ENCODE measurements around the gene NYAP2.

Gene NYAP2

DNA sequence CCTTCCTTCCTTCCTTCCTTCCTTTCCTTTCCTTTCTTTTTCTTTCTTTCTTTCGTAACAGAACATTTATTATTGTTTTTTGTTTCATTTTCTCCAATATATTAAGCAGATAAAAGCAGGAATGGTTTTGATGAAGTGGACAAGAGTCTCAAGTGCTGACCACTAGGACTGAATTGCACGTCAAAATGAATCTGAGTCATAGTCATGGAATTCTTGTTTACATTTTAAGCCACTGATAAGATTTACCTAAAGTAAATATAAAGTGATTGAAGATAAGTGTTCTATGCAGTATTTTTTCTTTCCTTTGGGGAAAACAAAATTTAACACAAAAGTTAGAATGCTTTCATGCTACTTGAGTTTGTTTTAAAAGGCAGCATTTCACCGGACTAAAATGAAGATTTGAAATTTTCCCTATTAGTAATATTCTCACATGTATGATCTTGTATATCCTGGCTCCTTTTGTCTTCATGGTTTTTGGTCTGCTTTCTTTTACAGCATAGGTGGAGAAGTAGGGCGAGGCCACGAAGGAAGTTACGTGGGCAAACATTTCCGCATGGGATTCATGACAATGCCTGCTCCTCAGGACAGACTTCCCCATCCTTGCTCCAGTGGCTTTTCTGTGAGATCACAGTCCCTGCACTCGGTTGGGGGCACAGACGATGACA, 113.5 kb downstream of the NYAP2 start:
- Histone ChIP-seq H3K27me3 (ENCODE audit: low read depth, low read length) (no peaks in the 10 kb centered on the region), H3K4me1 (ENCODE audit: control insufficient read depth in 1 of 2, insufficient read depth in 2 of 2, low read length in 2 of 2) (no peaks in the 10 kb centered on the region), H3K36me3 (ENCODE audit: control insufficient read depth in 1 of 2, insufficient read depth in 2 of 2, low read length in 2 of 2) (no peaks in the 10 kb centered on the region), H3K27ac (ENCODE audit: low read length) (no peak overlapping the region), H3K9me3 (ENCODE audit: control insufficient read depth in 1 of 2, low read length in 2 of 2) (no peaks in the 10 kb centered on the region), H3K4me3 (ENCODE audit: low read depth in 1 of 2, low read length in 2 of 2) (no peak overlapping the region)

- H3K36me3 ChIP-seq (ENCODE audit: control insufficient read depth in 1 of 2, insufficient read depth in 2 of 2, low read length in 2 of 2): no peaks in the 10 kb centered on the region
- no peaks in the 10 kb centered on the region for H3K4me1 ChIP-seq (ENCODE audit: control insufficient read depth in 1 of 2, insufficient read depth in 2 of 2, low read length in 2 of 2)
- H3K4me3 ChIP-seq (ENCODE audit: low read depth in 1 of 2, low read length in 2 of 2): no peak overlapping the region
- H3K9me3 ChIP-seq (ENCODE audit: control insufficient read depth in 1 of 2, low read length in 2 of 2): no peaks in the 10 kb centered on the region
- no peak overlapping the region for H3K27ac ChIP-seq (ENCODE audit: low read length)
- no peaks in the 10 kb centered on the region for H3K27me3 ChIP-seq (ENCODE audit: low read depth, low read length)
Measured at GRCh38 chr2:225515033-225515432, 115.5 kb downstream of the NYAP2 start.

GRCh38 chr2:225526760-225527390, 127.4 kb downstream of the NYAP2 start:
- Histone ChIP-seq H3K27me3 (ENCODE audit: low read depth, low read length) (no peaks in the 10 kb centered on the region), H3K4me1 (ENCODE audit: control insufficient read depth in 1 of 2, insufficient read depth in 2 of 2, low read length in 2 of 2) (no peaks in the 10 kb centered on the region), H3K27ac (ENCODE audit: low read length) (no peak overlapping the region), H3K9me3 (ENCODE audit: control insufficient read depth in 1 of 2, low read length in 2 of 2) (no peaks in the 10 kb centered on the region), H3K36me3 (ENCODE audit: control insufficient read depth in 1 of 2, insufficient read depth in 2 of 2, low read length in 2 of 2) (no peaks in the 10 kb centered on the region), H3K4me3 (ENCODE audit: low read depth in 1 of 2, low read length in 2 of 2) (no peak overlapping the region)

- Histone ChIP-seq H3K4me3 (ENCODE audit: low read depth in 1 of 2, low read length in 2 of 2) (no peak overlapping the region), H3K9me3 (ENCODE audit: control insufficient read depth in 1 of 2, low read length in 2 of 2) (no peaks in the 10 kb centered on the region), H3K27me3 (ENCODE audit: low read depth, low read length) (no peaks in the 10 kb centered on the region), H3K36me3 (ENCODE audit: control insufficient read depth in 1 of 2, insufficient read depth in 2 of 2, low read length in 2 of 2) (no peaks in the 10 kb centered on the region), H3K4me1 (ENCODE audit: control insufficient read depth in 1 of 2, insufficient read depth in 2 of 2, low read length in 2 of 2) (no peaks in the 10 kb centered on the region), H3K27ac (ENCODE audit: low read length) (no peak overlapping the region)
Measured at GRCh38 chr2:225531559-225531958, 132.0 kb downstream of the NYAP2 start.

GRCh38 chr2:225532096-225532495, 132.6 kb downstream of the NYAP2 start:
- no peaks in the 10 kb centered on the region for H3K36me3 ChIP-seq (ENCODE audit: control insufficient read depth in 1 of 2, insufficient read depth in 2 of 2, low read length in 2 of 2)
- no peaks in the 10 kb centered on the region for H3K4me1 ChIP-seq (ENCODE audit: control insufficient read depth in 1 of 2, insufficient read depth in 2 of 2, low read length in 2 of 2)
- no peaks in the 10 kb centered on the region for H3K27me3 ChIP-seq (ENCODE audit: low read depth, low read length)
- no peak overlapping the region for H3K4me3 ChIP-seq (ENCODE audit: low read depth in 1 of 2, low read length in 2 of 2)
- H3K27ac ChIP-seq (ENCODE audit: low read length): no peak overlapping the region
- no peaks in the 10 kb centered on the region for H3K9me3 ChIP-seq (ENCODE audit: control insufficient read depth in 1 of 2, low read length in 2 of 2)

DNA sequence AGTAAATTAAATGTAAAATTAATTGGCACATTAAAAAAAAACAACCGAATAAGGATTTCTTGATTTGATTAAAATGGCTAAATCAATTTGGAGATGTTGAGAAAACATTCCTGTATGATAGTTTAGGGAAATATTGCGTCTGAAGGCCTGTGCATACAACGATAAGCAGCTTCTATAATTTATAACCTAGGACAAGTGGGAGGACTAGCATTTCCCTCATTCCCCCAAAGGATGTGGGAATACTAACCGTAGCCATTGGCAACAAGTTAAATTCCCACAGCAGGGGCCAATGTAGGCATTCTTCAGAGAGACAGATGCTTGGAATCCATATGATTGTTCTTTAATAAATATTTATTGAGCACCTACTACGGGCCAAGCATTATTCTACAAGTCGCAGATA, 134.5 kb downstream of the NYAP2 start:
- no peaks in the 10 kb centered on the region for H3K4me1 ChIP-seq (ENCODE audit: control insufficient read depth in 1 of 2, insufficient read depth in 2 of 2, low read length in 2 of 2)
- H3K36me3 ChIP-seq (ENCODE audit: control insufficient read depth in 1 of 2, insufficient read depth in 2 of 2, low read length in 2 of 2): no peaks in the 10 kb centered on the region
- no peak overlapping the region for H3K4me3 ChIP-seq (ENCODE audit: low read depth in 1 of 2, low read length in 2 of 2)
- no peaks in the 10 kb centered on the region for H3K27me3 ChIP-seq (ENCODE audit: low read depth, low read length)
- H3K9me3 ChIP-seq (ENCODE audit: control insufficient read depth in 1 of 2, low read length in 2 of 2): no peaks in the 10 kb centered on the region
- H3K27ac ChIP-seq (ENCODE audit: low read length): no peak overlapping the region

DNA sequence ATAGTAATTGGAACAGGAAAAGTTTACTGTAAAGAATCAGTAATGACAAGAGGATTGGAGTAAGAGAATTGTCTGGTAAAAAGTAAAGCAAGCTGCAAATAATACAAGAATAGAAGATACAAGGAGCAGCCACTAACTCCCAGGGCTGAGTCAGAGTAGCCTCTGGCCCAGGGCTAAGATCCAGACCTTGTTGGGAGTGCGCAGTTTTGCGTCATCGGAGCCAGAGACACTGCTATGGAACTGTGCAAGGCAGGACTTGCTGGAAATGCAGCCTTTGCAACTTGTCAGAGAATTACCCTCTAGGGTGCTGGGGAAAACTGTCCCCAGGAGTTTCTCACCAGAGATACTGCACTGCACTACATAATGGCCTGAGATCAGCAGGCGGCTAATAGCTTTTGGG, 135.2 kb downstream of the NYAP2 start:
- Histone ChIP-seq H3K4me3 (ENCODE audit: low read depth in 1 of 2, low read length in 2 of 2) (no peak overlapping the region), H3K36me3 (ENCODE audit: control insufficient read depth in 1 of 2, insufficient read depth in 2 of 2, low read length in 2 of 2) (no peaks in the 10 kb centered on the region), H3K27ac (ENCODE audit: low read length) (no peak overlapping the region), H3K4me1 (ENCODE audit: control insufficient read depth in 1 of 2, insufficient read depth in 2 of 2, low read length in 2 of 2) (no peaks in the 10 kb centered on the region), H3K9me3 (ENCODE audit: control insufficient read depth in 1 of 2, low read length in 2 of 2) (no peaks in the 10 kb centered on the region), H3K27me3 (ENCODE audit: low read depth, low read length) (no peaks in the 10 kb centered on the region)

- no peak overlapping the region for H3K4me3 ChIP-seq (ENCODE audit: low read depth in 1 of 2, low read length in 2 of 2)
- H3K9me3 ChIP-seq (ENCODE audit: control insufficient read depth in 1 of 2, low read length in 2 of 2): no peaks in the 10 kb centered on the region
Measured at GRCh38 chr2:225536036-225536435, 136.5 kb downstream of the NYAP2 start.

GRCh38 chr2:225543626-225544025, 144.1 kb downstream of the NYAP2 start:
- H3K27me3 ChIP-seq (ENCODE audit: low read depth, low read length): no peaks in the 10 kb centered on the region
- H3K36me3 ChIP-seq (ENCODE audit: control insufficient read depth in 1 of 2, insufficient read depth in 2 of 2, low read length in 2 of 2): no peaks in the 10 kb centered on the region
- no peak overlapping the region for H3K4me3 ChIP-seq (ENCODE audit: low read depth in 1 of 2, low read length in 2 of 2)
- H3K4me1 ChIP-seq (ENCODE audit: control insufficient read depth in 1 of 2, insufficient read depth in 2 of 2, low read length in 2 of 2): no peaks in the 10 kb centered on the region
- no peaks in the 10 kb centered on the region for H3K9me3 ChIP-seq (ENCODE audit: control insufficient read depth in 1 of 2, low read length in 2 of 2)
- no peak overlapping the region for H3K27ac ChIP-seq (ENCODE audit: low read length)

More at GRCh38 chr2:225536036-225536435, 136.5 kb downstream of the NYAP2 start:
- no peaks in the 10 kb centered on the region for H3K4me1 ChIP-seq (ENCODE audit: control insufficient read depth in 1 of 2, insufficient read depth in 2 of 2, low read length in 2 of 2)
- no peaks in the 10 kb centered on the region for H3K27me3 ChIP-seq (ENCODE audit: low read depth, low read length)
- H3K36me3 ChIP-seq (ENCODE audit: control insufficient read depth in 1 of 2, insufficient read depth in 2 of 2, low read length in 2 of 2): no peaks in the 10 kb centered on the region
- H3K27ac ChIP-seq (ENCODE audit: low read length): no peak overlapping the region

DNA sequence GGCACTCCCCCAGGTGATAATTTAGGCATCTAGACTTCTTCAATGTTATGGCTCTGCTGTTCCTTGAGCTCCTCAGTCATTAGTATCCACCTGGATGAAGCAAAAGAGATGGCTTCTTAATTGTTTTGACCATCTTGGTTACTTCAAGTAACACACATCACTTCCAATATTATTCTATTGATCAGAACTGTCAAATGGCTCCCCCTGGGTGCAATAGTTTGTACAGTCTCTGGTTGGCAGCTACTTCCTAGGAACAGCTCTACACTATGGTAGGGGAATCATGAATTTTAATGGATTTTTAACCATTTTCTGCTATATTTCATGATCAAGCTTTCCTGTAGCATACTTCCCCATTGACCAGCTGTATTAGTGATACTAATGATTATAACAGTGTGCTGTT, 157.0 kb downstream of the NYAP2 start:
- Histone ChIP-seq H3K9me3 (ENCODE audit: control insufficient read depth in 1 of 2, low read length in 2 of 2) (no peaks in the 10 kb centered on the region), H3K4me1 (ENCODE audit: control insufficient read depth in 1 of 2, insufficient read depth in 2 of 2, low read length in 2 of 2) (no peaks in the 10 kb centered on the region), H3K27me3 (ENCODE audit: low read depth, low read length) (no peaks in the 10 kb centered on the region), H3K36me3 (ENCODE audit: control insufficient read depth in 1 of 2, insufficient read depth in 2 of 2, low read length in 2 of 2) (no peaks in the 10 kb centered on the region), H3K4me3 (ENCODE audit: low read depth in 1 of 2, low read length in 2 of 2) (no peak overlapping the region), H3K27ac (ENCODE audit: low read length) (no peak overlapping the region)

GRCh38 chr2:225558399-225559071, 159.0 kb downstream of the NYAP2 start:
- Histone ChIP-seq H3K27ac (ENCODE audit: low read length) (no peak overlapping the region), H3K9me3 (ENCODE audit: control insufficient read depth in 1 of 2, low read length in 2 of 2) (no peaks in the 10 kb centered on the region), H3K4me1 (ENCODE audit: control insufficient read depth in 1 of 2, insufficient read depth in 2 of 2, low read length in 2 of 2) (no peaks in the 10 kb centered on the region), H3K27me3 (ENCODE audit: low read depth, low read length) (no peaks in the 10 kb centered on the region), H3K4me3 (ENCODE audit: low read depth in 1 of 2, low read length in 2 of 2) (no peak overlapping the region), H3K36me3 (ENCODE audit: control insufficient read depth in 1 of 2, insufficient read depth in 2 of 2, low read length in 2 of 2) (no peaks in the 10 kb centered on the region)

Measured in muscle layer of duodenum (tissue), 2 donors.